SK-N-SH (cell line): ENCODE results near the gene TMEM178A.

ENCODE experiments used
- CTCF ChIP-seq: fragments of 200-600 bp; sonication (generic); IDR thresholded peaks from 2 replicates; pipeline ENCODE4 v1.6.1; 2017; ENCODE audit warnings: antibody characterized with exemption, mild to moderate bottlenecking, moderate library complexity
- EP300 ChIP-seq, 2 experiments: IDR thresholded peaks; 2 replicates each; pipeline versions ENCODE4 v1.4.0 to v1.6.1; 2012; ENCODE audit warnings: borderline replicate concordance in 1 of 2, low read depth in 1 of 2, low read length in 1 of 2
- EZH2phosphoT487 ChIP-seq: fragments of 200-600 bp; sonication (generic); IDR thresholded peaks from 2 replicates; pipeline ENCODE4 v1.6.1; 2017; ENCODE audit warnings: low read depth, mixed run types, mild to moderate bottlenecking, antibody characterized with exemption, moderate library complexity, borderline replicate concordance
- JUND ChIP-seq: IDR thresholded peaks from 2 replicates; pipeline ENCODE4 v1.4.0; 2012
- MXI1 ChIP-seq: IDR thresholded peaks from 2 replicates; pipeline ENCODE4 v1.6.1; 2012; ENCODE audit warnings: mild to moderate bottlenecking, low read depth, low read length, improper control_type of control experiment
- POLR2AphosphoS5 ChIP-seq: IDR thresholded peaks from 2 replicates; pipeline ENCODE4 v1.6.1; 2012; ENCODE audit warnings: low read depth, low read length
- REST ChIP-seq: IDR thresholded peaks from 2 replicates; pipeline ENCODE4 v1.6.1; 2012; ENCODE audit warnings: mild to moderate bottlenecking, low read depth, low read length, moderate library complexity
- SMC3 ChIP-seq: IDR thresholded peaks from 2 replicates; pipeline ENCODE4 v1.6.1; 2012; ENCODE audit warnings: low read depth, low read length, improper control_type of control experiment
- TAF1 ChIP-seq: IDR thresholded peaks from 2 replicates; pipeline ENCODE4 v1.6.1; 2012; ENCODE audit warnings: low read depth, mild to moderate bottlenecking, low read length, moderate library complexity, borderline replicate concordance
- TEAD4 ChIP-seq: IDR thresholded peaks from 2 replicates; pipeline ENCODE4 v1.4.0; 2012; ENCODE audit warnings: mild to moderate bottlenecking, borderline replicate concordance; ENCODE audit not compliant: insufficient read depth
- USF2 ChIP-seq: fragments of 150-350 bp; IDR thresholded peaks from 2 replicates; pipeline ENCODE4 v1.6.1; 2017; ENCODE audit warnings: antibody characterized with exemption, low read length, low read depth, borderline replicate concordance
- YY1 ChIP-seq: IDR thresholded peaks from 2 replicates; pipeline ENCODE4 v1.4.0; 2012; ENCODE audit warnings: low read depth, mild to moderate bottlenecking

- TF ChIP-seq CTCF (no peak), EP300 (IDR thresholded peaks at IDR 0.05; ENCODE audit: borderline replicate concordance in 1 of 2, low read depth in 1 of 2, low read length in 1 of 2) (no peak), MXI1 (no peak), USF2 (no peak), TEAD4 (no peak), JUND (no peak), SMC3 (no peak), POLR2AphosphoS5 (no peak), YY1 (no peak), REST (no peak), EZH2phosphoT487 (no peak), TAF1 (no peak)
These were observed 25.6 kb upstream of the TMEM178A start for GRCh38 chr2:39640107-39640506.
